H9 (cell line): ENCODE measurements around the gene TRIB2. TPM values are rescaled to one million over a fixed set of nuclear protein-coding genes. Genes with fewer than 3 reads are reported as not detected.
A peak's percentile ranks its signal among the peaks of the same experiment; 100 is the strongest.

Source experiments
- DNase-seq: peaks from one replicate; pipeline ENCODE4 v3.0.0-alpha.2; 2017
- H2AFZ ChIP-seq: one replicate; pipeline ENCODE4 v1.6.1; 2013; ENCODE audit warnings: mild to moderate bottlenecking, low read length, control low read depth, moderate library complexity
- H2AK5ac ChIP-seq: 2 replicates; pipeline ENCODE4 v1.6.1; 2013; ENCODE audit warnings: low read length, control low read depth, mixed read lengths; ENCODE audit not compliant: insufficient read length
- H2BK120ac ChIP-seq: one replicate; pipeline ENCODE4 v1.6.1; 2013; ENCODE audit warnings: low read depth, mild to moderate bottlenecking, low read length, control low read depth, inconsistent platforms; ENCODE audit not compliant: poor library complexity, severe bottlenecking
- H2BK12ac ChIP-seq: 2 replicates; pipeline ENCODE4 v1.6.1; 2013; ENCODE audit warnings: low read length, control low read depth, mixed read lengths, low read depth; ENCODE audit not compliant: insufficient read length
- H2BK15ac ChIP-seq: 2 replicates; pipeline ENCODE4 v1.6.1; 2013; ENCODE audit warnings: low read depth, low read length, control low read depth
- H2BK20ac ChIP-seq: one replicate; pipeline ENCODE4 v1.6.1; 2013; ENCODE audit warnings: low read depth, mild to moderate bottlenecking, low read length, control low read depth, inconsistent platforms; ENCODE audit not compliant: poor library complexity, severe bottlenecking
- H2BK5ac ChIP-seq: 2 replicates; pipeline ENCODE4 v1.6.1; 2013; ENCODE audit warnings: low read length, control low read depth, mixed read lengths; ENCODE audit not compliant: insufficient read length
- H3K14ac ChIP-seq: 2 replicates; pipeline ENCODE4 v1.6.1; 2013; ENCODE audit warnings: low read length, control low read depth; ENCODE audit not compliant: insufficient read depth
- H3K18ac ChIP-seq: 2 replicates; pipeline ENCODE4 v1.6.1; 2013; ENCODE audit warnings: low read depth, mild to moderate bottlenecking, mixed read lengths, low read length, control low read depth; ENCODE audit not compliant: insufficient read length
- H3K23ac ChIP-seq: 2 replicates; pipeline ENCODE4 v1.6.1; 2013; ENCODE audit warnings: low read length, control low read depth, mixed read lengths, low read depth; ENCODE audit not compliant: insufficient read length
- H3K23me2 ChIP-seq: 2 replicates; pipeline ENCODE4 v1.6.1; 2013; ENCODE audit warnings: low read depth, mild to moderate bottlenecking, mixed read lengths, low read length, control low read depth; ENCODE audit not compliant: insufficient read length, poor library complexity, severe bottlenecking
- H3K27ac ChIP-seq: 2 replicates; pipeline ENCODE4 v1.5.1; 2013; ENCODE audit warnings: low read length, control low read depth, mixed read lengths, low read depth; ENCODE audit not compliant: insufficient read length
- H3K27me3 ChIP-seq: 2 replicates; pipeline ENCODE4 v1.6.1; 2013; ENCODE audit warnings: low read length, control low read depth, inconsistent platforms; ENCODE audit not compliant: insufficient read depth
- H3K4ac ChIP-seq: 2 replicates; pipeline ENCODE4 v1.6.1; 2013; ENCODE audit warnings: low read depth, mild to moderate bottlenecking, control low read depth, inconsistent platforms, low read length, moderate library complexity
- H3K4me1 ChIP-seq: 2 replicates; pipeline ENCODE4 v1.6.1; 2013; ENCODE audit warnings: low read length, control low read depth, inconsistent platforms; ENCODE audit not compliant: insufficient read depth
- H3K4me2 ChIP-seq: 2 replicates; pipeline ENCODE4 v1.6.1; 2013; ENCODE audit warnings: low read length, control low read depth, mixed read lengths; ENCODE audit not compliant: insufficient read length, insufficient read depth
- H3K56ac ChIP-seq: 2 replicates; pipeline ENCODE4 v1.6.1; 2013; ENCODE audit warnings: low read depth, mild to moderate bottlenecking, mixed read lengths, low read length, control low read depth; ENCODE audit not compliant: insufficient read length
- H3K79me1 ChIP-seq: 2 replicates; pipeline ENCODE4 v1.6.1; 2013; ENCODE audit warnings: low read depth, mild to moderate bottlenecking, moderate library complexity, low read length, control low read depth, inconsistent platforms; ENCODE audit not compliant: insufficient read depth, poor library complexity, severe bottlenecking
- H3K79me2 ChIP-seq: 2 replicates; pipeline ENCODE4 v1.6.1; 2013; ENCODE audit warnings: low read length, control low read depth, inconsistent platforms; ENCODE audit not compliant: insufficient read depth
- H3K9ac ChIP-seq: 2 replicates; pipeline ENCODE4 v1.6.1; 2013; ENCODE audit warnings: low read length, control low read depth, mixed read lengths; ENCODE audit not compliant: insufficient read length; ENCODE audit errors: extremely low read depth
- H3K9me3 ChIP-seq: one replicate; pipeline ENCODE4 v1.6.1; 2013; ENCODE audit warnings: low read depth, low read length, inconsistent platforms; ENCODE audit not compliant: control insufficient read depth
- H3T11ph ChIP-seq: one replicate; pipeline ENCODE4 v1.6.1; 2013; ENCODE audit warnings: mild to moderate bottlenecking, low read length, control low read depth, inconsistent platforms
- H4K20me1 ChIP-seq: one replicate; pipeline ENCODE4 v1.6.1; 2013; ENCODE audit not compliant: control insufficient read depth, insufficient read length, insufficient read depth
- H4K5ac ChIP-seq: 2 replicates; pipeline ENCODE4 v1.6.1; 2013; ENCODE audit warnings: low read depth, mild to moderate bottlenecking, mixed read lengths, low read length, control low read depth; ENCODE audit not compliant: insufficient read length
- H4K8ac ChIP-seq: replicated peaks from 2 replicates; pipeline ENCODE4 v1.6.1; 2013; ENCODE audit warnings: low read length, control low read depth, mixed read lengths, low read depth; ENCODE audit not compliant: insufficient read length
- H4K91ac ChIP-seq: 2 replicates; pipeline ENCODE4 v1.6.1; 2013; ENCODE audit warnings: low read depth, mild to moderate bottlenecking, moderate library complexity, mixed read lengths, low read length, control low read depth; ENCODE audit not compliant: insufficient read length
- H3K27ac Mint-ChIP-seq, 3 experiments: 2 replicates in 2 of 3; 3 replicates in 1 of 3; pipeline ENCODE4 v1.8.0; 2020 to 2021; ENCODE audit warnings: mixed read lengths in 3 of 3, mild to moderate bottlenecking in 1 of 3, moderate library complexity in 1 of 3
- H3K27me3 Mint-ChIP-seq: 2 replicates; pipeline ENCODE4 v1.8.0; 2021; ENCODE audit warnings: low read depth, mild to moderate bottlenecking, moderate library complexity, mixed read lengths
- H3K36me3 Mint-ChIP-seq, 3 experiments: 2 replicates in 2 of 3; 3 replicates in 1 of 3; pipeline ENCODE4 v1.8.0; 2020 to 2021; ENCODE audit warnings: low read depth in 3 of 3, mixed read lengths in 3 of 3; ENCODE audit not compliant: insufficient read depth in 1 of 3
- H3K4me1 Mint-ChIP-seq, 2 experiments: 2 replicates each; pipeline ENCODE4 v1.8.0; 2020; ENCODE audit warnings: mixed read lengths in 2 of 2
- H3K4me3 Mint-ChIP-seq, 2 experiments: 2 replicates in 1 of 2; 3 replicates in 1 of 2; pipeline ENCODE4 v1.8.0; 2020 to 2021; ENCODE audit warnings: mild to moderate bottlenecking in 2 of 2, mixed read lengths in 2 of 2, moderate library complexity in 1 of 2
- H3K9me3 Mint-ChIP-seq, 2 experiments: 2 replicates in 1 of 2; 3 replicates in 1 of 2; pipeline ENCODE4 v1.8.0; 2020; ENCODE audit warnings: mild to moderate bottlenecking in 2 of 2, mixed read lengths in 2 of 2, moderate library complexity in 1 of 2
- WGBS: extraction: QIAGEN DNeasy Blood & Tissue Kit; methylation state at CpG from one replicate; pipeline ENCODE4 v1.1.7; 2013; ENCODE audit warnings: missing lambda C conversion rate, low lambda C conversion rate, mixed read lengths; ENCODE audit not compliant: insufficient read length; ENCODE audit errors: extremely low coverage; 5-methylcytosine and 5-hydroxymethylcytosine counted together
- total RNA-seq: library from RNA; stranded (reverse); gene quantifications from 2 replicates; pipeline ENCODE4 v1.2.1, GENCODE V29; 2021
- TF ChIP-seq, protein P1 (sequence below): fragments of 200-600 bp; sonication (generic); conservative IDR thresholded peaks from 3 replicates; pipeline ENCODE4 v1.8.0; 2021; ENCODE audit warnings: antibody characterized with exemption, mild to moderate bottlenecking

The TRIB2 gene
- total RNA-seq, 1 experiment from 2014 or later = 41.9 TPM

DNA sequence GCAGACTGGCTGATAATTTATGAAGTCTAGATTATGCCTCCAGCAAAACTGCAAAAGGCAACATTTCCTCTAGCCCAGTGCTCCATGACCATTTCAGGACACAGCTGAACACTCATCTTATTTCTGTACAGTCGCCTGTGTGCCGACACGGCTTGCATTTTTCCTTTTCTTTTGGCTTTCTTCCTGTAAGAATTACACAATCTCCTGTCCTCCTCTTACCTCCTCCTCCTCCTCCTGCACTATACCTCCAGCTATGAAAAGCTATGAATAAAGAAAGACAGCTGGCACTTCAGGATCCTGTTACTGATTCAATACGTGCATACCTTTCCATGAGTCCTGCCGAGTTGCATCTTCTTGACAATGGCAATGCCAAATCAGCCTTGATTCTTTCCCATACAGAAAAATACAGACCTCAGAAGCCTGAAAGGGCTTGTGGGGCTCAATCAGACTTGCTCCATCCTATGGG is 32.2 kb upstream of the TRIB2 start:
- Histone ChIP-seq H3K23ac (no peak overlapping the region), H4K8ac (no peak overlapping the region), H3K27ac (no peak overlapping the region), H4K5ac (no peak overlapping the region), H3K9me3 (no peaks in the 10 kb centered on the region), H2BK20ac (no peak overlapping the region), H2AFZ (no peak overlapping the region), H3K56ac (no peak overlapping the region), H3K27me3 (no peaks in the 10 kb centered on the region), H3K4ac (no peak overlapping the region), H3K23me2 (no peaks in the 10 kb centered on the region), H4K20me1 (no peaks in the 10 kb centered on the region), H2AK5ac (no peak overlapping the region), H4K91ac (no peak overlapping the region), H3K79me2 (no peaks in the 10 kb centered on the region), H3K9ac (no peak overlapping the region), H2BK5ac (no peak overlapping the region), H2BK12ac (no peak overlapping the region), H3K4me1 (peaks cover 12% of the 10 kb centered on the region; the same call in 1 of the 2 replicates), H3K4me2 (peak overlapping the region; percentile 13), H3K14ac (no peak overlapping the region), H2BK15ac (no peak overlapping the region), H3T11ph (no peak overlapping the region), H3K18ac (no peak overlapping the region), H2BK120ac (no peak overlapping the region), H3K79me1 (no peaks in the 10 kb centered on the region)
- no peak for DNase-seq
- no CpG with 5 or more reads among the region's 5 CpGs for WGBS
- TF ChIP-seq, protein P1, sequence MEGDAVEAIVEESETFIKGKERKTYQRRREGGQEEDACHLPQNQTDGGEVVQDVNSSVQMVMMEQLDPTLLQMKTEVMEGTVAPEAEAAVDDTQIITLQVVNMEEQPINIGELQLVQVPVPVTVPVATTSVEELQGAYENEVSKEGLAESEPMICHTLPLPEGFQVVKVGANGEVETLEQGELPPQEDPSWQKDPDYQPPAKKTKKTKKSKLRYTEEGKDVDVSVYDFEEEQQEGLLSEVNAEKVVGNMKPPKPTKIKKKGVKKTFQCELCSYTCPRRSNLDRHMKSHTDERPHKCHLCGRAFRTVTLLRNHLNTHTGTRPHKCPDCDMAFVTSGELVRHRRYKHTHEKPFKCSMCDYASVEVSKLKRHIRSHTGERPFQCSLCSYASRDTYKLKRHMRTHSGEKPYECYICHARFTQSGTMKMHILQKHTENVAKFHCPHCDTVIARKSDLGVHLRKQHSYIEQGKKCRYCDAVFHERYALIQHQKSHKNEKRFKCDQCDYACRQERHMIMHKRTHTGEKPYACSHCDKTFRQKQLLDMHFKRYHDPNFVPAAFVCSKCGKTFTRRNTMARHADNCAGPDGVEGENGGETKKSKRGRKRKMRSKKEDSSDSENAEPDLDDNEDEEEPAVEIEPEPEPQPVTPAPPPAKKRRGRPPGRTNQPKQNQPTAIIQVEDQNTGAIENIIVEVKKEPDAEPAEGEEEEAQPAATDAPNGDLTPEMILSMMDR = no peak
- Mint-ChIP-seq H3K4me1 (peaks cover 28 to 29% of the 10 kb centered on the region in 2 experiments), H3K4me3 (peak overlapping the region in 1 of 2 experiments; percentile 39; a peak in 2 of 5 replicates), H3K36me3 (peaks cover under 1 to 3% (median 3%) of the 10 kb centered on the region in 3 experiments; a peak in 4 of 7 replicates), H3K9me3 (peaks cover 5 to 15% of the 10 kb centered on the region in 2 experiments; a peak in 4 of 5 replicates), H3K27me3 (no peaks in the 10 kb centered on the region; the same call in 1 of the 2 replicates), H3K27ac (peak overlapping the region in 1 of 3 experiments; percentile 6; a peak in 1 of 7 replicates)
